ENCODE data around the gene KDM3A.
A peak's percentile ranks its signal among the peaks of the same experiment; 100 is the strongest.

KDM3A gene

GRCh38 chr2:86435531-86435930 is 5.6 kb upstream of the KDM3A start (continued):
- no peak for TF ChIP-seq PATZ1 (CRISPR knock-in tag; IDR thresholded peaks at IDR 0.05; ENCODE audit: borderline replicate concordance)

- TF ChIP-seq ZNF8 (CRISPR knock-in tag; IDR thresholded peaks at IDR 0.05) (no peak), ESRRG (CRISPR knock-in tag; IDR thresholded peaks at IDR 0.05) (no peak), OSR1 (CRISPR knock-in tag; IDR thresholded peaks at IDR 0.05) (no peak), ARNTL (CRISPR knock-in tag; IDR thresholded peaks at IDR 0.05; ENCODE audit: borderline replicate concordance, low read depth) (no peak), TOX (CRISPR knock-in tag; IDR thresholded peaks at IDR 0.05; ENCODE audit: borderline replicate concordance) (no peak)
- no peak for ATAC-seq
These were observed 4.8 kb upstream of the KDM3A start for GRCh38 chr2:86436328-86436727.

GRCh38 chr2:86439879-86440630 is 1.1 kb upstream of the KDM3A start:
- TF ChIP-seq, protein P1, sequence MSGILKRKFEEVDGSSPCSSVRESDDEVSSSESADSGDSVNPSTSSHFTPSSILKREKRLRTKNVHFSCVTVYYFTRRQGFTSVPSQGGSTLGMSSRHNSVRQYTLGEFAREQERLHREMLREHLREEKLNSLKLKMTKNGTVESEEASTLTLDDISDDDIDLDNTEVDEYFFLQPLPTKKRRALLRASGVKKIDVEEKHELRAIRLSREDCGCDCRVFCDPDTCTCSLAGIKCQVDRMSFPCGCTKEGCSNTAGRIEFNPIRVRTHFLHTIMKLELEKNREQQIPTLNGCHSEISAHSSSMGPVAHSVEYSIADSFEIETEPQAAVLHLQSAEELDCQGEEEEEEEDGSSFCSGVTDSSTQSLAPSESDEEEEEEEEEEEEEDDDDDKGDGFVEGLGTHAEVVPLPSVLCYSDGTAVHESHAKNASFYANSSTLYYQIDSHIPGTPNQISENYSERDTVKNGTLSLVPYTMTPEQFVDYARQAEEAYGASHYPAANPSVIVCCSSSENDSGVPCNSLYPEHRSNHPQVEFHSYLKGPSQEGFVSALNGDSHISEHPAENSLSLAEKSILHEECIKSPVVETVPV (CRISPR knock-in tag; IDR thresholded peaks at IDR 0.05), result no peak
- TF ChIP-seq SNAI2 (CRISPR knock-in tag; IDR thresholded peaks at IDR 0.05), result peak; percentile 25; the same call in 1 of the 2 replicates
- no peak for ATAC-seq

GRCh38 chr2:86441392-86441881 is 266 bp downstream of the KDM3A start:
- no peak for ATAC-seq
- TF ChIP-seq ARNTL (CRISPR knock-in tag; IDR thresholded peaks at IDR 0.05; ENCODE audit: borderline replicate concordance, low read depth), result no peak
- no peak for TF ChIP-seq CSDC2 (CRISPR knock-in tag; IDR thresholded peaks at IDR 0.05)
- TF ChIP-seq PATZ1 (CRISPR knock-in tag; IDR thresholded peaks at IDR 0.05; ENCODE audit: borderline replicate concordance), result no peak
- TF ChIP-seq BACH2 (CRISPR knock-in tag; IDR thresholded peaks at IDR 0.05; ENCODE audit: borderline replicate concordance), result no peak
- no peak for TF ChIP-seq ZC3H10 (CRISPR knock-in tag; IDR thresholded peaks at IDR 0.05)
- no peak for TF ChIP-seq ZNF565 (CRISPR knock-in tag; conservative IDR thresholded peaks at IDR 0.05; ENCODE audit: low read depth)
- TF ChIP-seq ZFP30 (CRISPR knock-in tag; IDR thresholded peaks at IDR 0.05), result no peak
- no peak for TF ChIP-seq RARB (CRISPR knock-in tag; IDR thresholded peaks at IDR 0.05)
- no peak for TF ChIP-seq SNAI2 (CRISPR knock-in tag; IDR thresholded peaks at IDR 0.05)
- TF ChIP-seq POU6F1 (CRISPR knock-in tag; IDR thresholded peaks at IDR 0.05; ENCODE audit: borderline replicate concordance, low read depth), result no peak
- TF ChIP-seq GLIS3 (CRISPR knock-in tag; IDR thresholded peaks at IDR 0.05), result no peak
- TF ChIP-seq TCF4 (CRISPR knock-in tag; IDR thresholded peaks at IDR 0.05; ENCODE audit: borderline replicate concordance), result no peak
- no peak for TF ChIP-seq TOX (CRISPR knock-in tag; IDR thresholded peaks at IDR 0.05; ENCODE audit: borderline replicate concordance)
- TF ChIP-seq PPARA (CRISPR knock-in tag; IDR thresholded peaks at IDR 0.05; ENCODE audit: borderline replicate concordance), result no peak
- no peak for TF ChIP-seq ZFP3 (CRISPR knock-in tag; IDR thresholded peaks at IDR 0.05)
